HL-60 (cell line): ENCODE results near the gene ICA1L.

Experiments used
- DNase-seq, 2 experiments: peaks; one replicate each; pipeline ENCODE4 v3.0.0-alpha.2; 2010 to 2020; ENCODE audit warnings: low read depth in 1 of 2, low spot score in 1 of 2
- H3K27ac ChIP-seq: fragments of 250-450 bp; sonication (Bioruptor Pico); replicated peaks from 2 replicates; pipeline ENCODE4 v1.5.1; 2020; ENCODE audit warnings: mild to moderate bottlenecking, moderate library complexity
- H3K27me3 ChIP-seq: fragments of 250-450 bp; sonication (Bioruptor Pico); 2 replicates; pipeline ENCODE4 v1.5.1; 2021; ENCODE audit warnings: mild to moderate bottlenecking, moderate library complexity; ENCODE audit not compliant: insufficient read depth, poor library complexity, severe bottlenecking
- H3K4me3 ChIP-seq: replicated peaks from 2 replicates; pipeline ENCODE4 v1.5.1; 2011; ENCODE audit warnings: mild to moderate bottlenecking, control low read depth, low read length; ENCODE audit not compliant: insufficient read depth
- GABPA ChIP-seq: IDR thresholded peaks from 2 replicates; pipeline ENCODE4 v1.6.1; 2012; ENCODE audit warnings: low read depth
- POLR2AphosphoS5 ChIP-seq: IDR thresholded peaks from 2 replicates; pipeline ENCODE4 v1.6.1; 2012; ENCODE audit warnings: low read depth
- SPI1 ChIP-seq: IDR thresholded peaks from 2 replicates; pipeline ENCODE4 v1.6.1; 2012; ENCODE audit warnings: low read depth, mild to moderate bottlenecking, borderline replicate concordance
- TF ChIP-seq, protein P1 (sequence below): IDR thresholded peaks from one replicate; pipeline ENCODE4 v1.5.1; 2011; ENCODE audit warnings: low read length, control low read depth, inconsistent platforms; ENCODE audit not compliant: insufficient read depth
- TF ChIP-seq, protein P2 (sequence below): IDR thresholded peaks from 2 replicates; pipeline ENCODE4 v1.6.1; 2012; ENCODE audit warnings: low read depth; ENCODE audit not compliant: insufficient replicate concordance

Gene ICA1L

DNA sequence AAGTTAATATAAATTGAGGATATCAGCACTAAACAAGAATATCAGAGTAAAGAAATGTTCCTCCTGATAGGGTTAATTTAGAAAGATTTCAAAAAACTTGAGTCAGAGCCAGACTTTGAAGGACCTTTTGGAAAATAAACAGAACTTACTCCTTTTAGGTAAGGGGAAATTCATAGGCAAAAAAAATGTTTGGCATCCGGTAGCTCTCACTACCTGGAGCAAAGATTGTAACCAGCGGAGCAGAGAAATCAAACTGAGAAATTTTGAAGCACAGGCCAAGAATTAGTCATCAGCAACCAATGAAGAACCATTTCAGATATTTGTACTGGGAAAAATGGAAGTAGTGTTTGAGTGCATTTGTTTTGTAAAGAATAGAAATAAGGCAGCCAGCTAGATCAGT lies 113.0 kb downstream of the ICA1L start:
- Histone ChIP-seq H3K27ac (no peak overlapping the region), H3K27me3 (no peaks in the 10 kb centered on the region), H3K4me3 (no peak overlapping the region)
- TF ChIP-seq, protein P1, sequence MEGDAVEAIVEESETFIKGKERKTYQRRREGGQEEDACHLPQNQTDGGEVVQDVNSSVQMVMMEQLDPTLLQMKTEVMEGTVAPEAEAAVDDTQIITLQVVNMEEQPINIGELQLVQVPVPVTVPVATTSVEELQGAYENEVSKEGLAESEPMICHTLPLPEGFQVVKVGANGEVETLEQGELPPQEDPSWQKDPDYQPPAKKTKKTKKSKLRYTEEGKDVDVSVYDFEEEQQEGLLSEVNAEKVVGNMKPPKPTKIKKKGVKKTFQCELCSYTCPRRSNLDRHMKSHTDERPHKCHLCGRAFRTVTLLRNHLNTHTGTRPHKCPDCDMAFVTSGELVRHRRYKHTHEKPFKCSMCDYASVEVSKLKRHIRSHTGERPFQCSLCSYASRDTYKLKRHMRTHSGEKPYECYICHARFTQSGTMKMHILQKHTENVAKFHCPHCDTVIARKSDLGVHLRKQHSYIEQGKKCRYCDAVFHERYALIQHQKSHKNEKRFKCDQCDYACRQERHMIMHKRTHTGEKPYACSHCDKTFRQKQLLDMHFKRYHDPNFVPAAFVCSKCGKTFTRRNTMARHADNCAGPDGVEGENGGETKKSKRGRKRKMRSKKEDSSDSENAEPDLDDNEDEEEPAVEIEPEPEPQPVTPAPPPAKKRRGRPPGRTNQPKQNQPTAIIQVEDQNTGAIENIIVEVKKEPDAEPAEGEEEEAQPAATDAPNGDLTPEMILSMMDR = no peak
- TF ChIP-seq, protein P2, sequence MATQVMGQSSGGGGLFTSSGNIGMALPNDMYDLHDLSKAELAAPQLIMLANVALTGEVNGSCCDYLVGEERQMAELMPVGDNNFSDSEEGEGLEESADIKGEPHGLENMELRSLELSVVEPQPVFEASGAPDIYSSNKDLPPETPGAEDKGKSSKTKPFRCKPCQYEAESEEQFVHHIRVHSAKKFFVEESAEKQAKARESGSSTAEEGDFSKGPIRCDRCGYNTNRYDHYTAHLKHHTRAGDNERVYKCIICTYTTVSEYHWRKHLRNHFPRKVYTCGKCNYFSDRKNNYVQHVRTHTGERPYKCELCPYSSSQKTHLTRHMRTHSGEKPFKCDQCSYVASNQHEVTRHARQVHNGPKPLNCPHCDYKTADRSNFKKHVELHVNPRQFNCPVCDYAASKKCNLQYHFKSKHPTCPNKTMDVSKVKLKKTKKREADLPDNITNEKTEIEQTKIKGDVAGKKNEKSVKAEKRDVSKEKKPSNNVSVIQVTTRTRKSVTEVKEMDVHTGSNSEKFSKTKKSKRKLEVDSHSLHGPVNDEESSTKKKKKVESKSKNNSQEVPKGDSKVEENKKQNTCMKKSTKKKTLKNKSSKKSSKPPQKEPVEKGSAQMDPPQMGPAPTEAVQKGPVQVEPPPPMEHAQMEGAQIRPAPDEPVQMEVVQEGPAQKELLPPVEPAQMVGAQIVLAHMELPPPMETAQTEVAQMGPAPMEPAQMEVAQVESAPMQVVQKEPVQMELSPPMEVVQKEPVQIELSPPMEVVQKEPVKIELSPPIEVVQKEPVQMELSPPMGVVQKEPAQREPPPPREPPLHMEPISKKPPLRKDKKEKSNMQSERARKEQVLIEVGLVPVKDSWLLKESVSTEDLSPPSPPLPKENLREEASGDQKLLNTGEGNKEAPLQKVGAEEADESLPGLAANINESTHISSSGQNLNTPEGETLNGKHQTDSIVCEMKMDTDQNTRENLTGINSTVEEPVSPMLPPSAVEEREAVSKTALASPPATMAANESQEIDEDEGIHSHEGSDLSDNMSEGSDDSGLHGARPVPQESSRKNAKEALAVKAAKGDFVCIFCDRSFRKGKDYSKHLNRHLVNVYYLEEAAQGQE = no peak
- no peak for TF ChIP-seq POLR2AphosphoS5
- no peak for TF ChIP-seq SPI1
- TF ChIP-seq GABPA = no peak
- no peak for DNase-seq

DNA sequence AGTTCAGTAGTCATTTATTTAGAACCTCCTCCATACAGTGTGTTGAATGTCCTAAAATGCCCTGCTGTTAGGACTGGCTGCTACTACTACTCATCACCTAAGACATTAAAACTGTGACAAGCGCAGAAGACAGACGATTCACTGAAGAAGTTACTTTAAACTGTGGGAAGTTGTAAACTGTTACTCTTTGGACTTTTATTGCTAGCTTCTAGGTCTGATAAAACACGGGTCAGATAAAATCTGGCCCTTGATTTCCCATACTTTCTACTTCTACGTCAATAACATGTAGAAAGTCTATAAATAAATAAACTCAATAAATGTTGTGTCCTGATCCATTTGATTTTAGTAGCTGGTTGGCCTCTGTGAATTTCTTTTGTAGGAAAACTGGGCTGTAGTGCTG lies 113.4 kb downstream of the ICA1L start:
- DNase-seq = no peak
- Histone ChIP-seq H3K4me3 (no peak overlapping the region), H3K27ac (no peak overlapping the region), H3K27me3 (no peaks in the 10 kb centered on the region)
- TF ChIP-seq POLR2AphosphoS5 = no peak
- TF ChIP-seq GABPA = no peak
- TF ChIP-seq, protein P1 = no peak

DNA sequence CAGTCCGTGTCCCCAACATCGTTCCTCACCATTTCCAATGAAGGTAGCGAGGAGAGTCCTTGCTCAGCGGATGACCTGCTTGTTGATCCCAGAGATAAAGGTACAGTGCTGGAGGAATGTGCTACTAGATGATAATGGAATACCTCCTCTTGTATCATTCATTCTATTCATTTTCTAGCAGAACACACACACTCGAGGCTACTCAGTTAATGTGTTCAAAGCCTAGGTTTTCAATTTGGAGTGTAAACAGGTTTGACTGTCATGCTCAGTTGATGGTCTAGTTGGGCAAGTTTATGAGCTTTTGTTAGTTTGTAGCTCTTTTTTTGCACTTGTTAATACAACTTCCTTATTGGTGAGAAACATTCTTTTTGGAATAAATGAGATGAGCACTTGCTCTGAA lies 114.2 kb downstream of the ICA1L start:
- no peak overlapping the region for H3K27ac ChIP-seq
- H3K27me3 ChIP-seq = no peaks in the 10 kb centered on the region
- TF ChIP-seq POLR2AphosphoS5 = no peak
- no peak overlapping the region for H3K4me3 ChIP-seq
- no peak for DNase-seq

DNA sequence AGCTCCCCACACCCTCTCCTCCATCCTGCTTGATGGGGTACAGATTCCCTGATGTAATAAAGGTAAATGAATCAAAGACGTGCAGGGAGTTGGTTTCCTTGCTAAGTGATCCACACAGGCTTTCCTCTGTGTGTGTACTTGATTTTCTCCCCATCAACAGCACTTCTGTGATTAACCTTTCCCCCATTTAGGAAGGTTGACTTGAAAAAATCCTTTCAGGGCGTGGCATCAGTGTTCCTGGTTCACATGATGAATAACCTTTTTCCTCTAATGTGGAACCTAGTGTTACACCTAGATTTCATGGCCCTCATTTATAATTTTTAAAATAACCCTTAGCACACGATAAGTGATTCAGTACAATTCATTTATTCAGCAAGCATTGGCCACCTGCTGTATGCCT lies 115.0 kb downstream of the ICA1L start:
- Histone ChIP-seq H3K4me3 (no peak overlapping the region), H3K27me3 (no peaks in the 10 kb centered on the region), H3K27ac (no peak overlapping the region)
- no peak for DNase-seq
- TF ChIP-seq, protein P2 = no peak
- no peak for TF ChIP-seq POLR2AphosphoS5
- TF ChIP-seq GABPA = no peak

DNA sequence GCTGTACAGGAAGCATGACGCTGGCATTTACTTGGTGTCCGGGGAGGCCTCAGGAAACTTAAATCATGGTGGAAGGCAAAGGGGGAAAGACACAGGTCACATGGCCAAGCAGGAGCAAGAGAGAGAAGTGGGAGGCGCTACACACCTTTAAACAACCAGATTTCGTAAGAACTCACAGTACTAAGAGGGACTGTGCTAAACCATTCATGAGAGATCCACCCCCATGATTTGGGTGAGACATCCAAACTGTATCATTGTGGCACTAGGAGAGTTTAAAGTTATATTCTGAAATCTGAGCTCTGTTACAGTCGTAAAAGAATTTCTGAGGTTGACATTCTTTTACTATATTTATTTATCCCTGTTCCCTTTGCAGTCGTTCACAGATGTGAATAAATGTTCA lies 116.6 kb downstream of the ICA1L start:
- DNase-seq = no peak
- TF ChIP-seq GABPA (no peak), POLR2AphosphoS5 (no peak), SPI1 (no peak)
- TF ChIP-seq, protein P2 = no peak
- TF ChIP-seq, protein P1 = no peak
- Histone ChIP-seq H3K27me3 (no peaks in the 10 kb centered on the region), H3K4me3 (no peak overlapping the region), H3K27ac (no peak overlapping the region)
